CD4-positive, alpha-beta T cell treated with Interleukin-10 for 1 hour (primary cell): Measurements from ENCODE around the gene DEFB124.
"Not testable (repeated sequence)": the region's sequence is repeated elsewhere in the genome, so short reads cannot be mapped to it uniquely, and the experiment has no call there.

Source experiments
- DNase-seq: peaks from one replicate; pipeline ENCODE4 v3.0.0-alpha.2; 2020

The DEFB124 gene

DNA sequence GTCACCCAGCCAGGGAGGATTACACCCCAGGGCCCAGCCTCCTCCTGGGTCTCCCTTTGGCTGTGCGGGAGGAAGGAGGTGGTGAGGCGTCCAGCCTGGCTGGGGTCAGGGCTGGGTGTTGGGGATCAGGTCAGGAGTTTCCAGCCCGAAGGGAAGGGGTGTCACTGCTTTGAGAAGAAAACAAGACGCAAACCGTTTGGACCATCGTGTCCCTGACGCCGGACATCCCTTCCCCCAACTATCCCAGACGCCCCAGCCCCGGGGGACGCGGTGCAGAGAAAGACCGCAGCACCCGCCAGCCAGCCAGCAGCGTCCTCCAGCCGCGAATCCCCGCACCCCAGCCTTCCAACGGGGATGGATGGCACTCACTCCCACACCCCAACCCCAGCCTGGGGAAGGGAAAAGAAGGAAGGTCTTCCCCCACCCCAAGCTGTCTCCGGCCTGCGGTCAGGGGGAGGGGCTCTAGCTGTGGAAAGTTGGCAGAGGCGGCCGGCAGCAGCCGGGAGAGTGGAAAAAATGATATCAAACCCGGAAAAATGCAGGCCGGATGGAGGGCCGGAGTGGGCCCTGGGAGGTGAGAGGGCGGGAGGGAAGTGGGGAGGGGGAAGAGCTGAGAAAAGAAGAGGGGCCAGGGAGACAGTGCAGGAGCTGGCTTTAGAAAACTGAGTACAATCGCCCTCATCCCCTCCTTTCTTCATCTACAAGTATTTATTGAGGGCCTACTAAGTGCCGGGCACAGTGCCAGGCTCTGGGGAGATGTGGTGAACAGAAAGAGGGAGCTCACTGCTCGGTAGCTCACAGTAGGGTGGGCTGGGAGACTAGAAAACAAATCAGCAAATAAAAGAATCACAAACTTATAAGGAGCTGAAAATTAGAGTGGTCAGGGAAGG, 10.8 kb upstream of the DEFB124 start:
- no peak for DNase-seq

DNA sequence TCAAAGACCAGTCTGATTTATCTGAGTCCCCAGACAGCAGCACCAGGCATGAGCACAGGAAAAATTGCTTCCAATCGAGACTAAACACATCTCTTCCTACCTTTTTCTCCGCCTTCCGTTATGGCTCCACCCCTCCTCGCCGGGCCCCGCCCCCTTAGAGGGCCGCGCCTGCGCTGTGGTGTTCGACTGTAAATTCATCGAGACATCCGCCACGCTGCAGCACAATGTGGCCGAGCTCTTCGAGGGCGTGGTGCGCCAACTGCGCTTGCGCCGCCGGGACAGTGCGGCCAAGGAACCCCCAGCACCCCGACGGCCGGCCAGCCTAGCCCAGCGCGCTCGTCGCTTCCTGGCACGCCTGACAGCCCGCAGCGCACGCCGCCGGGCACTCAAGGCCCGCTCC, 9.1 kb upstream of the DEFB124 start:
- peak; percentile 16 for DNase-seq

DNA sequence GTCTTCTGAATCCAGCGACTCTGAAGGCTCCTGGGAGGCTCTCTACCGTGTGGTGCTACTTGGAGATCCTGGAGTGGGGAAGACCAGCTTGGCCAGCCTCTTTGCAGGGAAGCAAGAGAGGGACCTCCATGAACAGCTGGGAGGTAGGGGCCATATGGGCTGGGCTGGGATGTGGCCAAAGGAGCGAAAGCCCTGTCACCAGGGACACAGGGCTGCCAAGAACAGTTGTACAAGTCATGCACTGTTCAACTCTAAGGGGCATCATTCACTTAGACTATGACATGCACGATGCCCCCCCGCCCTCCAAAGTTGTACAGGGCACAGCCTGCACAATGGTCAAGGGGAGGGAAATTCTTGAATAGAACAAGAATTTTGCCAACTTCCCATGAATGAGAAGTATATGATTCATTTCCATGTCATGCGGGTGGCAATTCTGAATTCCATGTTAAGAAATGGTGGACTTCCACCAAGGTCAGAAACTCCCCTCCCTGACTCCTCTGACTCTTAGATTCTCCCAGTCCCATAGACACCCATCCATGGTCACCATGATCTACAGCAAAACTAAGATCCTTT, 1.8 kb upstream of the DEFB124 start:
- DNase-seq, result no peak

DNA sequence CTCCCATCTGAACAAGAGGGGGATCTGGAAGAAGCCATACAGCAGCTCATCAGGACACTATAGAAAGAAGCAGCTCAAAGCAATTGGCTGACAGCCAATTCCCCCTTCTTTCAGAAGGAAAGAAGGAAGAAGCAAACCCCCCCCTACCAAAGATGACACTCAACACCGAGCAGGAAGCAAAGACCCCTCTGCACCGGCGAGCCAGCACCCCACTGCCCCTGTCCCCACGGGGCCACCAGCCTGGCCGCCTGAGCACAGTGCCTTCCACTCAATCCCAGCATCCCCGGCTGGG, 1.3 kb upstream of the DEFB124 start:
- no peak for DNase-seq

DNA sequence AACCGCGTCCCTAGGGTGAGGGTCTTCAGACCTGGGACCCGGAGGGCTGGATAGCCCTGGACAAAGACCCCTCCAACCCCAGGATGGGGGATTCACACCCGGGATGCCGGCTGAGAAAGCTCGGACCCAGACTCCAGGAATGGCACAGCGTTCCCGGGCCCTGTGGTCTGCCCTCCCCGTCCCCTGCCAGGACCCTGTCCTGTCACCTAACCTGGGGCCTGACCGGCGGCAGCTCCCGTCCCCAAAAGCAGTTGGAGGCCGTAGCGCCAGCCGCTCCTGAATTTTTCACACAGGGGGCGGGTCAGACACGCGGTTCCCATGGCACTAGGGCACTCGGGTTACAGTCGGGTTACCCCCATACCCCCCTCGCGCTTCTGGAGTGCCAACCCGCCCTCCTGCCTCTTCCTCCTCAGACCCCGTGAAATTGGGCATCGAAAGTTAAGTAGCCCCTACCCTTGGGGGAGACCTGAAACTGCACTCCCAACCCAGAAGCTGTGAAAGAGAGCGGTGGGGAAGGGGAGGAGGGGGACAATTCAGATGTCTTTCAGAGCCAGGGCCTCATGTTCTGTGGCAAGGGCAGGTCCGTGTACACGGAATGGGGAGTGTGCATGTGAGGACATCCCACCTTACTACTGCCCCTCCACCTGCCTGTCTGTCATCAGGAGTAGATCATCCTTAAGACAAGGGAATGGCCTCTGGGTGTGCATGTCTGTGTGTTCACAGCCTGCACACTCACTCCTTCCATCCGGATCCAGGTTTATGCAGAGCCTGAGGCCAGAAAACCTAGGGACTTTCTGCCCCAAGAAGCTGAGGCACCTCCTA, 756 bp upstream of the DEFB124 start:
- no peak for DNase-seq

DNA sequence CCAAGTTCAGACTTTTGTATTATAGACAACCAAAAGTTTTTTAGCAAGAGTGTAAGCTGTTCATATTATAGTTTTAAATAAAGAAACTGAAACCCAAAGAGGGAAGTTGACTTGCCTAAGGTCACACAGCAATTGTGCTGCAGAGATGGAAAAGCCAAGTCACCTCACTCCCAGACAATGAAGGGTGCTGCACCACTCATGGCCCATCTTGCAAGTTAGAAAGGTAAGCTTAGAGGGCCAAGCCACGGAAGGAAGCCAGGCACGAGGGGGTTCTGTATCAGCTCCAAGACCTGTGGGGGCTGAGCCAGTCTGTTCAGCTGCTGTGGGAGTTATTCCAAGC, 860 bp downstream of the DEFB124 start:
- DNase-seq, result no peak

DNA sequence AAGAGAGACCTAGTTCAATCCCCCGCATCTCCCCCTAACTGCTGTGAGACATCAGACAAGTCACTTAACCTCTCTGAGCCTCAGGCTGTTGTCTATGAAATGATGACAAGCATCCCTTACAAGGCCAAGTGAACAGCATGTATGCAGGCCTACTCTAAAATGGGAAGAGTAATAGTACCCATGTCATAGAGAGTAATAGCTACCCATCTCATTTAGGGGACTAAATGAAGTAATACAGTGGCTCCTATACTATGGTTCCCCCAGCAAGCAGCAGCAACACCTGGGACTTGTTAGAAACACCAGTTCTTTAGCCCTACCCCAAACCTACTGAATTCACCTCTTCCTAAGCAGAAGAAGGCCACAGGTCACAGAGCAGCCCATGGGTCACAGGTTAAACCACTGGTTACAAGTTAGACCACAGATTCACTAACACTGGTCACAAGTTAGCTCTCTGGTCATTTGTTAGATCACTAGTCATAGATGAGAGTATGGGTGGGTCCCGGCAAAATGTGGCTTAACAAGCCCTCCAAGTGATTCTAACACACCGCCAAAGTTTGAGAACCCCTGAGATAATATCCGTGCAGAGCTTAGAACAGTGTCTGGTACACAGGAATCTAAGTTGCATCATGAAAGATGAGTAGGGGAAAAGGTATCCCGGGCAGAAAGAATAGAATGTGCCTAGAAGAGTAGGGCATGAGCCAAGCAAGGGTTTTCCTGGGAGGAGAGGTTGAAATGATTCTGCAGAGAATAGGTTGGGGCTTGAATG, 1.4 kb downstream of the DEFB124 start:
- DNase-seq, result no peak

DNA sequence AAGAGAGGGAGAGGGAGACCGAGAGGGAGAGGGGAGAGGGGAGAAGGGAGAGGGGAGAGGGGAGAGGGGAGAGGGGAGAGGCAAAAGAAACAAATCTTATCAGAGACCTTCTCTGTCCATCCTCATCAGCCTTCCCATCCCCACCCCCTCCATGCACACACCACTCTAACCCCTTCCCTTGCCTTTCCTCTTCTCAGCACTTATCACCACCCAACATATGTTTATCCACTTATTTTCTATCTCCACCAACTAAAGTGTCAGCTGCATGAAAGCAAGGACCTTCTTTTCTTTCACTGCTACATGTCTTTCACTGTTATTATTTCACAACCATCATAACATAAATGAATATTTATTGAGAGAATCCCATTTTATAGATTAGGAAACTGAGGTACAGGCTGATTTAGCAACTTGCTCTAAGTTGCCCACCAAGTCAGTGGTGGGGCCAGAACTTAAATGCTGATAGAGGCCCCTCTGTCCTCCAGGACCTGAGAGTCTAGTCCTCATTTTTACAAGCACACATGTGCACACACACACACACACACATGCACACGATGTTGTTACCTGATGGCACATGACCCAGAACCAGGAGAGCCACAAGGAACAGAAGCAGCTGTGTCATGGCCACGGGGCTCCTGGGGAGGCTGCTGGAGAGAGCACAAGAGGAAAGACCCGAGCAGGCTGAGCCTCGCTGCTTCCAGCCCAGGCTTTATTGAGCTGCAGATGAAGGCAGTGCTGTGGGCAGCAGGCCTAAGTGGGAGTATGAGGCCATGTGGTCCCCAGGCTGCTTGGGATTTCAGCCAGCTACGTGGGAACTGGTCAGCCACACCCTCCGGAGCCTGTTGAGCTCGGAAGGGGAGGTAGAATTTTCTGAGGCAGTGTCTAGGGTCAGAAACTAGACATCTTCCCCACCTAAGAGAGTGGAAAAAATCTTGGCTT, 2.3 kb downstream of the DEFB124 start:
- no peak for DNase-seq

DNA sequence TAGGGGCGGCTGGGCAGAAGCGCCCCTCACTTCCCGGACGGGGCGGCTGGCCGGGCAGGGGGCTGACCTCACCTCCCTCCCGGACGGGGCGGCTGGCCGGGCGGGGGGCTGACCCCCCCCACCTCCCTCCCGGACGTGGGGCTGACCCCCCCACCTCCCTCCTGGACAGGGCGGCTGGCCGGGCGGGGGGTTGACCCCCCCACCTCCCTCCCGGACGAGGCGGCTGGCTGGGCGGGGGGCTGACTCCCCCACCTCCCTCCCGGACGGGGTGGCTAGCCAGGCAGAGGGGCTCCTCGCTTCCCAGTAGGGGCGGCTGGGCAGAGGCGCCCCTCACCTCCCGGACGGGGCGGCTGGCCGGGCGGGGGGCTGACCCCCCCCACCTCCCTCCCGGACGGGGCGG, 4.0 kb downstream of the DEFB124 start:
- DNase-seq, result not testable (repeated sequence)

DNA sequence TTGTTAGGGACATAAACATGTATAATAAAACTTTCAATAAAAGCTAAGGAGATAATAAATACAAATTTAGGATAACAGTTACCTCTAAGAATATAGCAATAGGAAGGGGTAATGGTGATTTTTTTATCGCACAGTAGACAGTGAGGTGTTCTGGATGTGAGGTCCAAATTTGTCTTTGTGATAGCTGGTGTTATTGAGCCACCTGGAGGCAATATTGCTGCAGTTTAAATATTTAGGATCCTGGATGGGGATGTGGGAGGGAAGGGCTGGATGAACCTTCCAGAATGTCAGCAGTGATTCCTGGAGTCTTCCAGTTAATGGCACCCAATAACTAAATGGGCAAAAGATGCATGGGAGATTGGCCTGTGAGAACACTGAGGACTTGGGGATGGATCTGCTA, 20.6 kb downstream of the DEFB124 start:
- DNase-seq, result no peak

DNA sequence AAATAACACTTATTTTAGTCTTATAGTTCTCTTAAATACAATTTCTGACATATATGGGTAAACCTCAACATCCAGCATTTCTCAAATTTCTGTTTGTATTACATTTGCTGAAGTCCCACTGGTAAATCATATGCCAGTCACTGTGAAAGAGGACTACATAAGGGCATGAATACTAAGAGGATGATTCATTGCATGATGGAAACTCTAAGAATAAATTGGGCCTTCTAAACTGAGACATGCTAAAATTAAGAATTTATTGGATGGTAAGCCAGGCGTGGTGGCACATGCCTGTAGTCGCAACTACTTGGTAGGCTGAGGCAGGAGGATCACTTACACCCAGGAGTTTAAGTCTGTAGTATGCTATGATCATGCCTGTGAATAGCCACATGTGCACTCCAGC, 22.4 kb downstream of the DEFB124 start:
- no peak for DNase-seq

DNA sequence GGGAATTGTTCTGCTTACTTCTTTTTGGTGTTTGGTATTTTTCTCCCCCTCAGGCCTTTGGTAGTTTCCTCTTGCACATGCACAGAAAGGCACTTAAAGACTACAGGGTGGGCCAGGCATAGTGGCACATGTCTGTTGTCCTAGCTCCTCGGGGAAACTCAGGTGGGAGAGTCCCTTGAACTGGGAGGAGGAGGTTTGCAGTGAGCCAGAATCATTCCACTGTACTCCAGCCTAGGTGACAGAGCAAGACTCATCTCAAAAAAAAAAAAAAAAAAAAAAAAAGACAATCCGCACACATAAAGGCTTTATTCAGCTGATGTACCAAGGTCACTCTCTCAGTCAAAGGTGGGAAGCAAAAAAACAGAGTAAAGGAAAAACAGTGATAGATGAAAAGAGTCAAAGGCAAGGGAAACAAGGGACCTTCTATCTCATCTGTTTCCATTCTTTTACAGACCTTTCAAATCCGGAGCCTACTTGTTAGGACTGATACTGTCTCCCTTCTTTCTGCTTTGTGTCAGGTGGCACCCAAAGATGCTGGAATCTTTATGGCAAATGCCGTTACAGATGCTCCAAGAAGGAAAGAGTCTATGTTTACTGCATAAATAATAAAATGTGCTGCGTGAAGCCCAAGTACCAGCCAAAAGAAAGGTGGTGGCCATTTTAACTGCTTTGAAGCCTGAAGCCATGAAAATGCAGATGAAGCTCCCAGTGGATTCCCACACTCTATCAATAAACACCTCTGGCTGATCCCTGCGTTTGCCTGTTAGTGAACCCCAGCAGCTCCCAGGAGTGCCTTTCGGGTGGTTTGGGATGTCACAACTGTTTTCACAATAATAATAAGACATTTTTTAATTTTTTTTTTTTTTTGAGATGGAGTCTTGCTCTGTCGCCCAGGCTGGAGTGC, 25.2 kb downstream of the DEFB124 start:
- DNase-seq, result no peak

DNA sequence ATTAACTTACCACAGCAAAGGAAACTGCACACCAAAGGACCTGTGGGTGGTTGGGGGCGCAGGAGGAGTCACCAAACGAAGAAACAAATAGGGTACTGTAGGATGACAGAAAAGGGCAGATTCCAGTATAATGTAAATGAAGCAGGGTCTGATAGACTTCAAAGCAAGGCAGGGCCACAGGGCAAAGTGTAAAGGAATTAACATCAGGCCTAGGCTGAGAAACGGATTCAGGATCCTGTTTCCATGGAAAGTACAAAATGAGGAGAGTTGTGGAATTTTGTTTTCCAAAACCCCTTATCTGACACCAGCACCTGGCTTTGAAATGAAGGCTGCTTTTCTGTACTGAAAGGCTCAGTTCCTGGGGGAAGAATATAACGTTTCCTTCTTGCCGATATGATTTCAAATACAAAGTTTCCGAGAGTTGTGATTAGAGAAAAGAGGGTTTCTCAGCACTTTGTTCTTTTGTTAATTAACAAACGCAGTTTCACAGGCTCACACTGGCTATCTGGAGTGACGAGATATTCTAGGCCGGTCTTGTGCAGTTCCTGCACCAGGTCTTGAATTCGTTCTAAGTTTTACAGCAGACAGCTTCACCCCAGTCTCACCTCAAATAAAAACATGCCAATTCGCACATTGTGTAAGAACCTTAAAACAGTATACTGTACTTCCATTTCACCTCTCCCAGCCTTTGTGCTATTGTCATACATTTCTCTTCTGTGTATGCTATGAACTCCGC, 28.7 kb downstream of the DEFB124 start:
- DNase-seq, result no peak

DNA sequence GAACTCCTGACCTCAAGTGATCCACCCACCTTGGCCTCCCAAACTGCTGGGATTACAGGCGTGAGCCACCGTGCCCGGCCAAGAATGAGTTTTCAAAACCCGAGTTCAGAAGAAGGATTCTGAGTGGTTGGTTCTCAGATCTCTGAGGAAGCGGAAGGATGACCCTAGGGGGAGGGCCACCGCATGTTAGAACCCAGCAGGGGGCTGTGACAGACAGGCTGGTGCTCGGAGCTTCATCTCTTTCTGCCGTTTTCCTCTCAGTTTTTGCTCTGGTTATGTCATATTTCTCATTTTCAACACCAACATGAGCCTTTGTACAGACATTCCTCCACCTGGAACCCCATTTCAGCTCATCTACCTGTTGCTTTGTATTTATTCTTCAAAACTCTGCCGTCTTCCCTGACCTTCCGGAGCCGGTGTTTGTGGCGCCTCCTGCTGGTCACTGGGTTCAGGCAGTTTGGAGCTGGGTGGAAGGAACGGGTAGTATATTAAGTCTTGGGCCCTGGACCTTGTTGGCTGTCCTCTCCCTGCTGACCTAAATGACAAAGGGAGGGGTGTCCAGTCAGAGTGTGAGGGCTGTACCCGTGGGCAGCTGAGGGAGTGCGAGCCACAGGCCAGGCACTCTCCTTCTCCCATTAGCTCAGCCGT, 34.8 kb downstream of the DEFB124 start, which contains the start of gene DEFB123:
TSS of gene DEFB123 (plus strand) at position 621 of the 648 bp plus-strand sequence. CDS start 67 bp downstream, outside the sequence.
- DNase-seq, result no peak

DNA sequence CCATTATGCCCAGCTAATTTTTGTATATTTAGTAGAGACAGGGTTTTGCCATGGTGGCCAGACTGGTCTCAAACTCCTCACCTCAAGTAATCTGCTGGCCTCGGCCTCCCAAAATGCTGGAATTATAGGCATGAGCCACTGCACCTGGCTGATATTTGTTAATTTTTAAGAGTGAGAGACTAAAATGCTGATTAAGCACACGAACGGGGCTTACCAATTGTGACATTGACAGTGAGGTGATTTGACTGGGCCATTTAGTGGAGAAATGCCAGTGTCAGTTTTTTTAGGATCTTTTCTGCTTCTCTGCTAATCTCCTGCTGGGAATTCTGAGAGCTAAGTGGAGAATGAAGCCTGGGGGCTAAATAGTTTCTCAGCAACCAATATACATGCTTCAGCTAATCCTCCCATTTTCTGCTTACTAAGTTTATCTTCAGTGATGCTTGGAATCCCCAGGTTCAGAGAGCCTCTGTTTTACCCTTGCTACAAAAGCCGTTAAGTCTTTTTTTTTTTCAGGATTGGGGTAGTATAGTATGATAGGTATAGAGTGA, 44.3 kb downstream of the DEFB124 start:
- no peak for DNase-seq

DNA sequence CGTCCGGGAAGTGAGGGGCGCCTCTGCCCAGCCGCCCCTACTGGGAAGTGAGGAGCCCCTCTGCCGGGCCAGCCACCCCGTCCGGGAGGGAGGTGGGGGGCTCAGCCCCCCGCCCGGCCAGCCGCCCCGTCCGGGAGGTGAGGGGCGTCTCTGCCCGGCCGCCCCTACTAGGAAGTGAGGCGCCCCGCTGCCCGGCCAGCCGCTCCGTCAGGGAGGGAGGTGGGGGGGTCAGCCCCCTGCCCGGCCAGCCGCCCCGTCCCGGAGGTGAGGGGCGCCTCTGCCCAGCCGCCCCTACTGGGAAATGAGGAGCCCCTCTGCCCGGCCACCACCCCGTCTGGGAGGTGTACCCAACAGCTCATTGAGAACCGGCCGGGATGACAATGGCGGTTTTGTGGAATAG, 47.4 kb downstream of the DEFB124 start:
- DNase-seq, result not testable (repeated sequence)

DNA sequence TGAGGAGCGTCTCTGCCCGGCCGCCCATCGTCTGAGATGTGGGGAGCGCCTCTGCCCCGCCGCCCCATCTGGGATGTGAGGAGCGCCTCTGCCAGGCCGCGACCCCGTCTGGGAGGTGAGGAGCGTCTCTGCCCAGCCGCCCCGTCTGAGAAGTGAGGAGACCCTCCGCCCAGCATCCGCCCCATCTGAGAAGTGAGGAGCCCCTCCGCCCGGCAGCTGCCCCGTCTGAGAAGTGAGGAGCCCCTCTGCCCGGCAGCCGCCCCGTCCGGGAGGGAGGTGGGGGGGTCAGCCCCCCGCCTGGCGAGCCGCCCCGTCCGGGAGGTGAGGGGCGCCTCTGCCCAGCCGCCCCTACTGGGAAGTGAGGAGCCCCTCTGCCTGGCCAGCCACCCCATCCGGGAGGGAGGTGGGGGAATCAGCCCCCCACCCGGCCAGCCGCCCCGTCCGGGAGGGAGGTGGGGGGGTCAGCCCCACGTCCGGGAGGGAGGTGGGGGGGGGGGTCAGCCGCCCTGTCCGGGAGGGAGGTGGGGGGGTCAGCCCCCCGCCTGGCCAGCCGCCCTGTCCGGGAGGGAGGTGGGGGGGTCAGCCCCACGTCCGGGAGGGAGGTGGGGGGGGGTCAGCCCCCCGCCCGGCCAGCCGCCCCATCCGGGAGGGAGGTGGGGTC, 47.9 kb downstream of the DEFB124 start:
- not testable (repeated sequence) for DNase-seq

DNA sequence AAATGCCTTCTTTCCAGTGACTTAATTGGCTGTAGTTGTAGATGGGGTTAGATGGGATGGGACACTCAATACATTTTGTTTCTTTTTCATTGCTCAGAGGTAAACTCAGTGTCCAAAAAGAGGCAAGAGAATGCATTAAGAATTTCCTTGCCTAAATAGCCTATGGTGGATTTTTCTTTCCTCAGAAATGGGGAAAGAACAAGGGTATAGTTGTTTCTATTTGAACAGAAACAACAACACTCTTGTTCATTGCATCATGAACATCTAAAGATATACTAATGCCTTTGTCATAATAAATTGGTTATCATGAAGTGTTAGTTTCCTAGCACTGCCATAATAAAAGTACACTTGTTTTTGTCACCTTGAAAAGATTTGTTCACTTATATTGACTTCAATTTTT, 49.1 kb downstream of the DEFB124 start:
- DNase-seq, result no peak

DNA sequence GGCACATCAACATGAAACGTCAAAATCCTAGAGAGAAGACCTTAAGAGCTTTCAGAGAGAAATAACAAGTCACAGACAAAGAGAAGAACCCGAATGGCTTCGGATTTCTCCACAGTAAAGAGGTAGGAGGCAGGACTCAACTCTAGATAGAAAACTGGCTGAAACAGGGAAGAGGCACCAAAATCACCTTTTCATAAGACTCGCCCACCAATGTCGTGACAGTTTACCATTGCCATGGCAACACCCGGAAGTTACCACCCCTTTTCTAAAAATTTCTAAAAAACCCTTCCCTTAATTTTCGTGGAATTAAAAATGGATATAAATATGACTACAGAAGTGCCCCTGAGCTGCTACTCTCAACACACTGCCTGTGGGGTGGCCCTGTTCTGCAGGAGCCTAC, 56.6 kb downstream of the DEFB124 start:
- no peak for DNase-seq
